SK-N-MC (cell line): ENCODE results near the gene SEMA3B.

Experiments used
- DNase-seq: peaks from one replicate; pipeline ENCODE4 v3.0.0-alpha.2; 2011; ENCODE audit warnings: low read depth, low spot score
- H3K27ac ChIP-seq: fragments of 200-600 bp; sonication (generic); 2 replicates; pipeline ENCODE4 v1.5.1; 2016; ENCODE audit warnings: mixed run types
- H3K36me3 ChIP-seq: fragments of 200-600 bp; sonication (generic); 2 replicates; pipeline ENCODE4 v1.6.1; 2017; ENCODE audit warnings: antibody characterized with exemption, low read length, mixed read lengths; ENCODE audit not compliant: insufficient read depth
- H3K4me3 ChIP-seq: fragments of 200-600 bp; sonication (generic); 2 replicates; pipeline ENCODE4 v1.5.1; 2016
- H3K9ac ChIP-seq: fragments of 200-600 bp; sonication (generic); 2 replicates; pipeline ENCODE4 v1.8.0; 2017; ENCODE audit warnings: mixed run types, mixed read lengths; ENCODE audit not compliant: insufficient read length
- H3K9me3 ChIP-seq: fragments of 200-600 bp; sonication (generic); 2 replicates; pipeline ENCODE4 v1.6.1; 2017; ENCODE audit warnings: low read depth, mild to moderate bottlenecking, antibody characterized with exemption, low read length, moderate library complexity, mixed read lengths
- EZH2 ChIP-seq: fragments of 200-600 bp; sonication (generic); IDR thresholded peaks from one replicate; pipeline ENCODE4 v1.6.1; 2017; ENCODE audit warnings: antibody characterized with exemption
- FOXP2 ChIP-seq: optimal IDR thresholded peaks from 2 replicates; pipeline ENCODE3; 2011; ENCODE audit warnings: mild to moderate bottlenecking, moderate library complexity; ENCODE audit not compliant: insufficient read depth; ENCODE audit errors: extremely low read length, control extremely low read depth
- POLR2AphosphoS5 ChIP-seq: IDR thresholded peaks from 2 replicates; pipeline ENCODE4 v1.6.1; 2012; ENCODE audit warnings: mild to moderate bottlenecking, low read depth, low read length, borderline replicate concordance

SEMA3B gene

GRCh38 chr3:50322115-50322385 is 53.1 kb downstream of the SEMA3B start:
- TF ChIP-seq POLR2AphosphoS5, result no peak
- TF ChIP-seq EZH2, result no peak
- TF ChIP-seq FOXP2, result no peak
- no peak overlapping the region for H3K9ac ChIP-seq
- peaks cover 15% of the 10 kb centered on the region; the same call in 1 of the 2 replicates for H3K36me3 ChIP-seq
- H3K9me3 ChIP-seq, result no peaks in the 10 kb centered on the region
- peak overlapping the region; percentile 83 for H3K4me3 ChIP-seq
- H3K27ac ChIP-seq, result no peak overlapping the region
- DNase-seq, result no peak

- H3K9me3 ChIP-seq, result no peaks in the 10 kb centered on the region
- TF ChIP-seq POLR2AphosphoS5, result no peak
- no peak for TF ChIP-seq EZH2
- no peak for TF ChIP-seq FOXP2
- no peak for DNase-seq
- H3K4me3 ChIP-seq, result peak within 1 kb of the TSS; percentile 83
- peaks cover 15% of the 10 kb centered on the region; the same call in 1 of the 2 replicates for H3K36me3 ChIP-seq
- peak within 1 kb of the TSS; percentile 97 for H3K9ac ChIP-seq
- peak within 1 kb of the TSS; percentile 95 for H3K27ac ChIP-seq
Observed at GRCh38 chr3:50322386-50323091, 53.6 kb downstream of the SEMA3B start, which contains the start of gene HYAL2. TSS of gene HYAL2 (minus strand) at chr3:50322745. CDS start at chr3:50320489, 2,256 bp downstream.

GRCh38 chr3:50323092-50323600 is 54.2 kb downstream of the SEMA3B start:
- Histone ChIP-seq H3K4me3 (no peak overlapping the region), H3K36me3 (peaks cover 14% of the 10 kb centered on the region; the same call in 1 of the 2 replicates), H3K9ac (no peak overlapping the region), H3K9me3 (no peaks in the 10 kb centered on the region), H3K27ac (no peak overlapping the region)
- no peak for DNase-seq
- TF ChIP-seq EZH2 (no peak), FOXP2 (no peak), POLR2AphosphoS5 (no peak)

GRCh38 chr3:50323614-50324199 is 54.8 kb downstream of the SEMA3B start:
- Histone ChIP-seq H3K9ac (no peak overlapping the region), H3K36me3 (peaks cover 9% of the 10 kb centered on the region; the same call in 1 of the 2 replicates), H3K27ac (no peak overlapping the region), H3K4me3 (no peak overlapping the region), H3K9me3 (no peaks in the 10 kb centered on the region)
- TF ChIP-seq EZH2 (no peak), FOXP2 (no peak), POLR2AphosphoS5 (no peak)
- DNase-seq, result no peak

- Histone ChIP-seq H3K4me3 (no peak overlapping the region), H3K9me3 (no peaks in the 10 kb centered on the region), H3K27ac (no peak overlapping the region), H3K36me3 (peaks cover under 1% of the 10 kb centered on the region; the same call in 1 of the 2 replicates), H3K9ac (no peak overlapping the region)
- DNase-seq, result no peak
- TF ChIP-seq POLR2AphosphoS5 (no peak), EZH2 (no peak), FOXP2 (no peak)
Observed at GRCh38 chr3:50324351-50325112, 55.6 kb downstream of the SEMA3B start.

GRCh38 chr3:50325113-50325480 is 56.1 kb downstream of the SEMA3B start:
- H3K9ac ChIP-seq, result no peak overlapping the region
- H3K27ac ChIP-seq, result no peak overlapping the region
- H3K36me3 ChIP-seq, result no peaks in the 10 kb centered on the region; the same call in 1 of the 2 replicates
- no peak for DNase-seq
- no peaks in the 10 kb centered on the region for H3K9me3 ChIP-seq
- no peak overlapping the region for H3K4me3 ChIP-seq
- TF ChIP-seq FOXP2, result no peak
- TF ChIP-seq EZH2, result no peak
- no peak for TF ChIP-seq POLR2AphosphoS5

- H3K27ac ChIP-seq, result no peak overlapping the region
- peaks cover 3% of the 10 kb centered on the region; the same call in 1 of the 2 replicates for H3K36me3 ChIP-seq
- no peaks in the 10 kb centered on the region for H3K9me3 ChIP-seq
- no peak overlapping the region for H3K9ac ChIP-seq
- DNase-seq, result no peak
- H3K4me3 ChIP-seq, result no peak overlapping the region
- TF ChIP-seq FOXP2, result no peak
- TF ChIP-seq POLR2AphosphoS5, result no peak
- no peak for TF ChIP-seq EZH2
Observed at GRCh38 chr3:50325497-50326181, 56.7 kb downstream of the SEMA3B start.

GRCh38 chr3:50326182-50326541 is 57.2 kb downstream of the SEMA3B start:
- DNase-seq, result no peak
- Histone ChIP-seq H3K4me3 (no peak overlapping the region), H3K36me3 (peaks cover 7% of the 10 kb centered on the region; the same call in 1 of the 2 replicates), H3K27ac (no peak overlapping the region), H3K9ac (no peak overlapping the region), H3K9me3 (no peaks in the 10 kb centered on the region)
- no peak for TF ChIP-seq POLR2AphosphoS5
- TF ChIP-seq FOXP2, result no peak
- no peak for TF ChIP-seq EZH2
